Measurements from ENCODE around the gene COX5B. TPM values are rescaled to one million over a fixed set of nuclear protein-coding genes. Genes with fewer than 3 reads are reported as not detected.

Gene COX5B
- total RNA-seq, 6 donors from 2014 or later: 97.4 to 237 (median 177) TPM

- TF ChIP-seq, protein P1, sequence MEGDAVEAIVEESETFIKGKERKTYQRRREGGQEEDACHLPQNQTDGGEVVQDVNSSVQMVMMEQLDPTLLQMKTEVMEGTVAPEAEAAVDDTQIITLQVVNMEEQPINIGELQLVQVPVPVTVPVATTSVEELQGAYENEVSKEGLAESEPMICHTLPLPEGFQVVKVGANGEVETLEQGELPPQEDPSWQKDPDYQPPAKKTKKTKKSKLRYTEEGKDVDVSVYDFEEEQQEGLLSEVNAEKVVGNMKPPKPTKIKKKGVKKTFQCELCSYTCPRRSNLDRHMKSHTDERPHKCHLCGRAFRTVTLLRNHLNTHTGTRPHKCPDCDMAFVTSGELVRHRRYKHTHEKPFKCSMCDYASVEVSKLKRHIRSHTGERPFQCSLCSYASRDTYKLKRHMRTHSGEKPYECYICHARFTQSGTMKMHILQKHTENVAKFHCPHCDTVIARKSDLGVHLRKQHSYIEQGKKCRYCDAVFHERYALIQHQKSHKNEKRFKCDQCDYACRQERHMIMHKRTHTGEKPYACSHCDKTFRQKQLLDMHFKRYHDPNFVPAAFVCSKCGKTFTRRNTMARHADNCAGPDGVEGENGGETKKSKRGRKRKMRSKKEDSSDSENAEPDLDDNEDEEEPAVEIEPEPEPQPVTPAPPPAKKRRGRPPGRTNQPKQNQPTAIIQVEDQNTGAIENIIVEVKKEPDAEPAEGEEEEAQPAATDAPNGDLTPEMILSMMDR (IDR thresholded peaks at IDR 0.05): no peak
- no peak for TF ChIP-seq POLR2A (IDR thresholded peaks at IDR 0.05)
- no peak for TF ChIP-seq EP300 (IDR thresholded peaks at IDR 0.05)
- TF ChIP-seq POLR2AphosphoS5 (IDR thresholded peaks at IDR 0.05): no peak
- no peaks in the 10 kb centered on the region for H3K27me3 ChIP-seq
- H3K36me3 ChIP-seq: no peaks in the 10 kb centered on the region
- no peaks in the 10 kb centered on the region for H3K4me1 ChIP-seq
- ATAC-seq (ENCODE audit: low FRiP score in 2 of 2) (no peak), DNase-seq (no peak)
- whole genome bisulfite sequencing, 2 donors: 87 to 92% methylated on average over 9 to 10 of the region's 11 CpGs
- no peak overlapping the region for H3K27ac ChIP-seq
- no peaks in the 10 kb centered on the region for H3K9me3 ChIP-seq
- no peak overlapping the region for H3K4me3 ChIP-seq
Measured at GRCh38 chr2:97688062-97688827, 42.4 kb downstream of the COX5B start.

DNA sequence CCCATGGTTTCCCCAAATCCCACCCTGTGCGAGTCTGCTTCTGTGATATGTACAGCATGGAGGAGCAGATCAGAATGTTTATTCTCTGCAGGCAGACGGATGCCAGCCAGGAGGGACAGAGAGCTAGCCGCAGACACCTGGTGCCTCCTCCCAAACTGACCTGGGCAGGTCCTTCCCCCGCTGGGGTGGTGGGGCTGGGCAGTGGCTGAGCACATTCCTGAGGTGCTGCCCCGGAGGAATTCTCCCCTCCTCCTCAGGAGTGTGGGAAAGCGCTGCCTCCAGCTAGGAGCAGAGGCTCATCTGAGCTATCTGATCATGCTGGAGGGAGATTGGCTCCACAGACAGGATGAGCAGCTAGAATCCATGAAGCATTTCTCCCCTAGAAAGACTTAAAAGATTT lies 45.3 kb downstream of the COX5B start:
- Histone ChIP-seq H3K4me1 (no peaks in the 10 kb centered on the region), H3K27me3 (no peaks in the 10 kb centered on the region), H3K27ac (no peak overlapping the region), H3K9me3 (no peaks in the 10 kb centered on the region), H3K4me3 (no peak overlapping the region), H3K36me3 (no peaks in the 10 kb centered on the region)
- no peak for TF ChIP-seq POLR2AphosphoS5 (IDR thresholded peaks at IDR 0.05)
- 50 to 75% methylated on average over 6 of the region's 6 CpGs for WGBS, 2 donors
- DNase-seq (no peak), ATAC-seq (ENCODE audit: low FRiP score in 2 of 2) (peak in 1 of 2 donors; percentile 53)

GRCh38 chr2:97693476-97693875 lies 47.6 kb downstream of the COX5B start:
- TF ChIP-seq POLR2AphosphoS5 (IDR thresholded peaks at IDR 0.05) (no peak), POLR2A (IDR thresholded peaks at IDR 0.05) (no peak)
- DNase-seq: no peak

DNA sequence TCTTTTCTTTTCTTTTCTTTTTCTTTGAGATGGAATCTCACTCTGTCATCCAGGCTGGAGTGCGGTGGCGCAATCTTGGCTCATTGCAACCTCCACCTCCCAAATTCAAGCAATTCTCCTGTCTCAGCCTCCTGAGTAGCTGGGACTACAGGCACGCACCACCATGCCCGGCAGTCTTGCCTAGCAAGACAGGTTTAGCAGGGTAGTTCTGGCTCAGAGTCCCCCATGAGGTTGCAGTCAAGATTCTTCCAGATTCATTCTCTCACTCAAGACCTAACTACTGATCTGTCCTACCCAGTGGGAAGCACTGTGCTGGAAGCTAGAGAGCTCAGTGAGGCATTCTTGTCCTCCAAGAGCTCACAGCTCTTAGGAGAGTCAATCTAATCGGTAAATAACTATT lies 49.9 kb downstream of the COX5B start:
- TF ChIP-seq, protein P1 (IDR thresholded peaks at IDR 0.05): no peak
- TF ChIP-seq EP300 (IDR thresholded peaks at IDR 0.05) (no peak), POLR2A (IDR thresholded peaks at IDR 0.05) (no peak), POLR2AphosphoS5 (IDR thresholded peaks at IDR 0.05) (no peak)
- Histone ChIP-seq H3K4me1 (peaks cover 0 to 4% (median 0%) of the 10 kb centered on the region in 4 donors), H3K27ac (no peak overlapping the region), H3K36me3 (no peaks in the 10 kb centered on the region), H3K9me3 (no peaks in the 10 kb centered on the region), H3K4me3 (no peak overlapping the region), H3K27me3 (no peaks in the 10 kb centered on the region)
- ATAC-seq (ENCODE audit: low FRiP score in 2 of 2) (no peak), DNase-seq (no peak)
- WGBS, 2 donors: 92 to 93% methylated on average over 5 of the region's 5 CpGs

More at GRCh38 chr2:97693476-97693875, 47.6 kb downstream of the COX5B start:
- Histone ChIP-seq H3K36me3 (no peaks in the 10 kb centered on the region), H3K27ac (no peak overlapping the region), H3K4me3 (no peak overlapping the region), H3K4me1 (peaks cover 0 to 4% (median 0%) of the 10 kb centered on the region in 4 donors), H3K9me3 (no peaks in the 10 kb centered on the region), H3K27me3 (no peaks in the 10 kb centered on the region)
- no peak for ATAC-seq (ENCODE audit: low FRiP score in 2 of 2)

DNA sequence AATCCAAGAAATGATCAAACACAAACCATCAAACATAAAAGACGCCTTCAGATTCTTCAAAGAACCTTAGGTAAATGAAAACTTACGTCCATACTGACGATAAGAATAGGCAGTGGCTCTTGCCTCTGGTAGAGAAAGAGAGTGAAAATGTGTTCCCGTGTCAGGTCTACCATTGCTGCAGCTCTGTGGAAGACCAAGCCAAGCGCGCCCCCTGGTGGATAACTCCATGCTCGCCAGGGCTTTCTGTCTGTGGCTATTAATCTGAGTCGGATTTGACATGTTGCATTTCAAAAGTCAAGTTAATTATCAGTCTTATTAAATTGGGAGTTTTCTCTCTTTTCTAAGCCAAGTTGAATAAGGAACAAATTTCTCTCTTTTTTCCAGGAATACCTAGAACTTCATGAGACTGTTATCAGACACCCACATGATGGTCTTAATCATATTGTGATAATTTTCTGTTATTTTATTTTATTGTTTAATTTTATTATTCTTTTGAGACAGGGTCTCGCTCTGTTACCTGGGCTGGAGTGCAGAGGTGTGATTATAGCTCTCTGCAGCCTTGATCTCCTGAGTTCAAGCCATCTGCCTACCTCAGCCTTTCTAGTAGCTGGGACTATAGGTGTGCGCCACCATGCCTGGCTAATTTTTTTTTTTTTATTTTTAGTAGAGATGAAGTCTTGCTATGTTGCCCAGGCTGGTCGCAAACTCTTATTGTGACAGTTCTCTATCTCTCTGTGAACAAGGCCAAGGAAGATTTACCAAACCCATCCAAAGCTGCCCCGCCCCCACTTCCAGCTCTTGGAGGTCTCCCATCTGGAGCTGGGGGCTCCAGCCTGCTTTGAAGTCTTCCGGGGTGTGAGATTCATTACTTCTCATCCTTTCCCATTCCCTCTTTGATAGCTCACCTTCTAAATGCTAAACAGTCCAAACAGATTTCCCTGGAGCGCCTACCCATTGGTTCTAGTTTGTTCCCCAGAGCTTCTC lies 51.7 kb downstream of the COX5B start:
- ATAC-seq (ENCODE audit: low FRiP score in 2 of 2) (peak; percentile 88 to 95), DNase-seq (peak in 1 of 2 donors; percentile 93)
- Histone ChIP-seq H3K4me3 (no peak overlapping the region), H3K4me1 (peaks cover 0 to 4% (median 0%) of the 10 kb centered on the region in 4 donors), H3K36me3 (no peaks in the 10 kb centered on the region), H3K9me3 (no peaks in the 10 kb centered on the region), H3K27ac (no peak overlapping the region), H3K27me3 (no peaks in the 10 kb centered on the region)
- 25 to 28% methylated on average over 14 of the region's 14 CpGs for WGBS, 2 donors
- no peak for TF ChIP-seq POLR2A (IDR thresholded peaks at IDR 0.05)
- TF ChIP-seq EP300 (IDR thresholded peaks at IDR 0.05): no peak
- TF ChIP-seq, protein P1 (IDR thresholded peaks at IDR 0.05): peak; percentile 87 to 95 (median 92)
- TF ChIP-seq POLR2AphosphoS5 (IDR thresholded peaks at IDR 0.05): no peak

Small RNA genes within 50 kb of the gene (small RNA-seq; reads per million reads assigned to genes)
- gene RNU4-8P: 0 reads per million in 4 donors

Other genes with a start within 250 kb of the COX5B start
- gene ANKRD36B, start 56.2 kb upstream of the COX5B start, total RNA-seq: 100 to 1,000 TPM in 1 of 6 donors, 10 to 100 TPM in 5; 11.0 to 211 (median 37.5) TPM
- 10 to 100 TPM; 63.9 to 83.0 (median 69.9) TPM for gene ACTR1B, start 18.0 kb downstream of the COX5B start, total RNA-seq
- 10 to 100 TPM in 4 of 6 donors, 1 to 10 TPM in 2; 9.1 to 45.1 (median 23.1) TPM for gene C2orf92, start 23.7 kb downstream of the COX5B start, total RNA-seq
- gene ZAP70, start 67.5 kb downstream of the COX5B start, total RNA-seq: 10 to 100 TPM in 3 of 6 donors, 1 to 10 TPM in 3; 6.4 to 88.0 (median 11.3) TPM